ENCODE data around the gene C3orf18. TPM values are rescaled to one million over a fixed set of nuclear protein-coding genes. Genes with fewer than 3 reads are reported as not detected.

C3orf18 gene
- total and polyA plus RNA-seq, 9 of the 15 experiments (the other 6 are each of a cell fraction or from before 2014, with no cell fraction given) = 0.01 to 2.3 (median 0.94) TPM

DNA sequence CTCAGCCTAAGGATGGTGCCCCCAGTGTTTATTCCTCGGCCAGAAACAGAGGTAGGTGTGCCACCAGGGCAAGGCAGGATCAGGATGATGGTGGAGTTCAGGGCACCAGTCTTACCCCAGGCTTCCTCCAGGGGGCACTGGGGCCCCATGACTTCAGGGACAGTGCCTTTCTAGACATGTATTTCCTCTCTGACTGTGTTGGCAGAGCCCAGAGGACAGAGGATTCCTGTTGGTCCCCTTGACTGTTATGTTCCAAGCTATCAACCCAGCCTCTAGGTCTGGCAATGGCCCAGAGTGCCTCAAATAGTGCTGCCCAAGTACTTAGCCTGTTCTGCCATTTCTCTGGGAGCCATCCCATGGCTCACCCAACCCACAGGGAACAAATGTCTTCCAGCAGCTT is 4.6 kb upstream of the C3orf18 start (continued):
- TF ChIP-seq, protein P1, sequence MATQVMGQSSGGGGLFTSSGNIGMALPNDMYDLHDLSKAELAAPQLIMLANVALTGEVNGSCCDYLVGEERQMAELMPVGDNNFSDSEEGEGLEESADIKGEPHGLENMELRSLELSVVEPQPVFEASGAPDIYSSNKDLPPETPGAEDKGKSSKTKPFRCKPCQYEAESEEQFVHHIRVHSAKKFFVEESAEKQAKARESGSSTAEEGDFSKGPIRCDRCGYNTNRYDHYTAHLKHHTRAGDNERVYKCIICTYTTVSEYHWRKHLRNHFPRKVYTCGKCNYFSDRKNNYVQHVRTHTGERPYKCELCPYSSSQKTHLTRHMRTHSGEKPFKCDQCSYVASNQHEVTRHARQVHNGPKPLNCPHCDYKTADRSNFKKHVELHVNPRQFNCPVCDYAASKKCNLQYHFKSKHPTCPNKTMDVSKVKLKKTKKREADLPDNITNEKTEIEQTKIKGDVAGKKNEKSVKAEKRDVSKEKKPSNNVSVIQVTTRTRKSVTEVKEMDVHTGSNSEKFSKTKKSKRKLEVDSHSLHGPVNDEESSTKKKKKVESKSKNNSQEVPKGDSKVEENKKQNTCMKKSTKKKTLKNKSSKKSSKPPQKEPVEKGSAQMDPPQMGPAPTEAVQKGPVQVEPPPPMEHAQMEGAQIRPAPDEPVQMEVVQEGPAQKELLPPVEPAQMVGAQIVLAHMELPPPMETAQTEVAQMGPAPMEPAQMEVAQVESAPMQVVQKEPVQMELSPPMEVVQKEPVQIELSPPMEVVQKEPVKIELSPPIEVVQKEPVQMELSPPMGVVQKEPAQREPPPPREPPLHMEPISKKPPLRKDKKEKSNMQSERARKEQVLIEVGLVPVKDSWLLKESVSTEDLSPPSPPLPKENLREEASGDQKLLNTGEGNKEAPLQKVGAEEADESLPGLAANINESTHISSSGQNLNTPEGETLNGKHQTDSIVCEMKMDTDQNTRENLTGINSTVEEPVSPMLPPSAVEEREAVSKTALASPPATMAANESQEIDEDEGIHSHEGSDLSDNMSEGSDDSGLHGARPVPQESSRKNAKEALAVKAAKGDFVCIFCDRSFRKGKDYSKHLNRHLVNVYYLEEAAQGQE (IDR thresholded peaks at IDR 0.05; ENCODE audit: borderline replicate concordance) = peak; percentile 81; the same call in 1 of the 2 replicates
- TF ChIP-seq, protein P1 (CRISPR knock-in tag; IDR thresholded peaks at IDR 0.05; ENCODE audit: low read depth) = no peak
- TF ChIP-seq CBFB (CRISPR knock-in tag; IDR thresholded peaks at IDR 0.05) (peak; percentile 36; the same call in 1 of the 2 replicates), ETV5 (CRISPR knock-in tag; IDR thresholded peaks at IDR 0.05; ENCODE audit: low read depth) (0 out of 2 replicates have a peak, but pooled peaks have one; percentile 30), SMAD4 (CRISPR knock-in tag; conservative IDR thresholded peaks at IDR 0.05) (0 out of 2 replicates have a peak, but pooled peaks have one; percentile 16), ZKSCAN1 (IDR thresholded peaks at IDR 0.05; ENCODE audit: low read depth, low read length) (0 out of 2 replicates have a peak, but pooled peaks have one; percentile 24), DMBX1 (CRISPR knock-in tag; IDR thresholded peaks at IDR 0.05; ENCODE audit: borderline replicate concordance) (0 out of 2 replicates have a peak, but pooled peaks have one; percentile 29), CC2D1A (IDR thresholded peaks at IDR 0.05) (0 out of 2 replicates have a peak, but pooled peaks have one; percentile 35), JUND (IDR thresholded peaks at IDR 0.05; ENCODE audit: borderline replicate concordance, low read depth, low read length) (0 out of 2 replicates have a peak, but pooled peaks have one; percentile 5), JUND (tag; IDR thresholded peaks at IDR 0.05; ENCODE audit: borderline replicate concordance, low read depth, low read length) (no peak; the same call in 2 of the 3 replicates), TSC22D4 (tag; IDR thresholded peaks at IDR 0.05) (no peak), ARID2 (IDR thresholded peaks at IDR 0.05) (no peak), JUN (IDR thresholded peaks at IDR 0.05; ENCODE audit: borderline replicate concordance, low read depth, low read length) (no peak), JUN (CRISPR knock-in tag; IDR thresholded peaks at IDR 0.05; ENCODE audit: borderline replicate concordance) (no peak), POLR2A (conservative IDR thresholded peaks at IDR 0.05) (no peak)
- TF ChIP-seq, protein P2, sequence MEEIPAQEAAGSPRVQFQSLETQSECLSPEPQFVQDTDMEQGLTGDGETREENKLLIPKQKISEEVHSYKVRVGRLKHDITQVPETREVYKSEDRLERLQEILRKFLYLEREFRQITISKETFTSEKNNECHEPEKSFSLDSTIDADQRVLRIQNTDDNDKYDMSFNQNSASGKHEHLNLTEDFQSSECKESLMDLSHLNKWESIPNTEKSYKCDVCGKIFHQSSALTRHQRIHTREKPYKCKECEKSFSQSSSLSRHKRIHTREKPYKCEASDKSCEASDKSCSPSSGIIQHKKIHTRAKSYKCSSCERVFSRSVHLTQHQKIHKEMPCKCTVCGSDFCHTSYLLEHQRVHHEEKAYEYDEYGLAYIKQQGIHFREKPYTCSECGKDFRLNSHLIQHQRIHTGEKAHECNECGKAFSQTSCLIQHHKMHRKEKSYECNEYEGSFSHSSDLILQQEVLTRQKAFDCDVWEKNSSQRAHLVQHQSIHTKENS (CRISPR knock-in tag; IDR thresholded peaks at IDR 0.05) = no peak
